T-helper 22 cell (primary cell): ENCODE results near the gene B4GAT1.

Experiments used
- DNase-seq: peaks from one replicate; pipeline ENCODE4 v3.0.0-alpha.2; 2020; ENCODE audit warnings: low read depth

Gene B4GAT1

GRCh38 chr11:66309475-66309874 lies 38.0 kb downstream of the B4GAT1 start:
- no peak for DNase-seq

GRCh38 chr11:66302656-66303055 lies 44.8 kb downstream of the B4GAT1 start:
- no peak for DNase-seq

GRCh38 chr11:66299186-66299585 lies 48.2 kb downstream of the B4GAT1 start:
- DNase-seq = no peak

- DNase-seq = no peak
These were observed 49.8 kb downstream of the B4GAT1 start for GRCh38 chr11:66297610-66298009.
